K562 (cell line): ENCODE results near the gene ETV2. TPM values are rescaled to one million over a fixed set of nuclear protein-coding genes. Genes with fewer than 3 reads are reported as not detected.
A peak's percentile ranks its signal among the peaks of the same experiment; 100 is the strongest.

Source experiments
- HOXB6 ChIP-seq: fragments of 250-450 bp; sonication (Bioruptor Pico); IDR thresholded peaks from 2 replicates; pipeline ENCODE4 v1.5.1; 2022; ENCODE audit warnings: mild to moderate bottlenecking, borderline replicate concordance
- JUN ChIP-seq, 2 experiments: sonication (generic) in 1 of 2; formaldehyde crosslinking in 1 of 2; IDR thresholded peaks; 2 replicates each; pipeline versions ENCODE4 v1.6.1 to v1.8.0; 2012 to 2022; ENCODE audit warnings: borderline replicate concordance in 2 of 2, mild to moderate bottlenecking in 2 of 2, improper control_type of control experiment in 1 of 2, low read depth in 1 of 2, low read length in 1 of 2, missing genetic modification reagents in 1 of 2
- NRF1 ChIP-seq, 2 experiments: fragments of 450-650 bp; IDR thresholded peaks in 1 of 2; conservative IDR thresholded peaks in 1 of 2; 2 replicates each; pipeline ENCODE4 v1.6.1; 2014; ENCODE audit warnings: mild to moderate bottlenecking in 2 of 2
- SAFB2 ChIP-seq: fragments of 200-400 bp; formaldehyde crosslinking; IDR thresholded peaks from 2 replicates; pipeline ENCODE4 v1.6.1; 2018; ENCODE audit warnings: borderline replicate concordance, low read length, low read depth, moderate library complexity; ENCODE audit not compliant: severe bottlenecking
- SNIP1 ChIP-seq: fragments of 450-650 bp; IDR thresholded peaks from 2 replicates; pipeline ENCODE4 v1.7.1; 2017; ENCODE audit warnings: low read depth, mild to moderate bottlenecking
- U2AF2 ChIP-seq: fragments of 200-400 bp; formaldehyde crosslinking; optimal IDR thresholded peaks from 2 replicates; pipeline ENCODE3; 2017; ENCODE audit warnings: low read depth, mild to moderate bottlenecking, low read length
- ZNF655 ChIP-seq: fragments of 250-450 bp; sonication (Bioruptor Pico); IDR thresholded peaks from 2 replicates; pipeline ENCODE4 v1.5.0; 2021
- polyA plus RNA-seq, 8 experiments: library from polyadenylated mRNA; depleted of rRNA in 4 of 8; stranded (reverse) in 5 of 8; unstranded in 3 of 8; fragments of >200 nt; fragmentation: Nextera tagmentation in 2 of 8; fragmentation: Illumina TruSeq in 1 of 8; extraction: Ambion mirVana in 2 of 8; extraction: Trizol in 1 of 8; gene quantifications; 2 replicates each; pipeline versions ENCODE4 v1.2.1 to v1.2.3, GENCODE V29; 2011 to 2014; ENCODE audit warnings: inconsistent platforms in 1 of 8, missing spikeins in 1 of 8
- total RNA-seq, 7 experiments: library from RNA; depleted of rRNA in 6 of 7; stranded (reverse); fragments of >200 nt in 6 of 7; fragmentation: Illumina TruSeq in 2 of 7; extraction: Trizol in 2 of 7; gene quantifications; 2 replicates each; pipeline versions ENCODE4 v1.2.1 to v1.2.3, GENCODE V29; 2011 to 2021; ENCODE audit warnings: low replicate concordance in 1 of 7
- TF ChIP-seq, protein P1 (sequence below): fragments of 200-600 bp; sonication (generic); IDR thresholded peaks from one replicate; pipeline ENCODE4 v1.6.1; 2012; ENCODE audit warnings: mild to moderate bottlenecking, low read depth, low read length, inconsistent platforms
- TF ChIP-seq, protein P2 (sequence below): sonication (generic); IDR thresholded peaks from 2 replicates; pipeline ENCODE4 v1.6.1; 2016

The ETV2 gene
- total and polyA plus RNA-seq, 9 of the 15 experiments (the other 6 are each of a cell fraction or from before 2014, with no cell fraction given) = 0.11 to 3.7 (median 0.55) TPM

DNA sequence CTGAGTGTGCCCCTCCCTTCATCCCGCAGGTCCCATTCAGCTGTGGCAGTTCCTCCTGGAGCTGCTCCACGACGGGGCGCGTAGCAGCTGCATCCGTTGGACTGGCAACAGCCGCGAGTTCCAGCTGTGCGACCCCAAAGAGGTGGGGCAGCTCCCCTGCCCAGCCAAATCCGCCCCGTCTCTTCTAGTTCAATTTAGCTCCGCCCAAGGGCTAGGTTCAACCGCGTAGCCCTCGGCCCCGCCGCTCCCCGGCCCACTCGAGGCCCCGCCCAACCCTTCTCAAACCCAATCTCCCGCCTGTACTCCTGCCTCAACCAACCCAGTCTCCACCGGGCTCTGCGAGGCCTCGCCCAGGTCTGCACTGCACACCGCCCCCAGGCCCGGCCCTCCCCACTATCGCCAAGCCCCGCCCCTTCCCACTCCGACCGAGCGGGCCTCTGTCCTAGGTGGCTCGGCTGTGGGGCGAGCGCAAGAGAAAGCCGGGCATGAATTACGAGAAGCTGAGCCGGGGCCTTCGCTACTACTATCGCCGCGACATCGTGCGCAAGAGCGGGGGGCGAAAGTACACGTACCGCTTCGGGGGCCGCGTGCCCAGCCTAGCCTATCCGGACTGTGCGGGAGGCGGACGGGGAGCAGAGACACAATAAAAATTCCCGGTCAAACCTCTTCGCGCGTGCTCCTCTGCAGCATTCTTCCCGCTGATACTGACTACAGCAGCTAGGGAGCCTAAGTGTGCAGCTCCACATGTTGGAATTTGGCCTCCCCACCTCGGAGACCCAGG lies 2.9 kb downstream of the ETV2 start (continued):
- TF ChIP-seq, protein P1, sequence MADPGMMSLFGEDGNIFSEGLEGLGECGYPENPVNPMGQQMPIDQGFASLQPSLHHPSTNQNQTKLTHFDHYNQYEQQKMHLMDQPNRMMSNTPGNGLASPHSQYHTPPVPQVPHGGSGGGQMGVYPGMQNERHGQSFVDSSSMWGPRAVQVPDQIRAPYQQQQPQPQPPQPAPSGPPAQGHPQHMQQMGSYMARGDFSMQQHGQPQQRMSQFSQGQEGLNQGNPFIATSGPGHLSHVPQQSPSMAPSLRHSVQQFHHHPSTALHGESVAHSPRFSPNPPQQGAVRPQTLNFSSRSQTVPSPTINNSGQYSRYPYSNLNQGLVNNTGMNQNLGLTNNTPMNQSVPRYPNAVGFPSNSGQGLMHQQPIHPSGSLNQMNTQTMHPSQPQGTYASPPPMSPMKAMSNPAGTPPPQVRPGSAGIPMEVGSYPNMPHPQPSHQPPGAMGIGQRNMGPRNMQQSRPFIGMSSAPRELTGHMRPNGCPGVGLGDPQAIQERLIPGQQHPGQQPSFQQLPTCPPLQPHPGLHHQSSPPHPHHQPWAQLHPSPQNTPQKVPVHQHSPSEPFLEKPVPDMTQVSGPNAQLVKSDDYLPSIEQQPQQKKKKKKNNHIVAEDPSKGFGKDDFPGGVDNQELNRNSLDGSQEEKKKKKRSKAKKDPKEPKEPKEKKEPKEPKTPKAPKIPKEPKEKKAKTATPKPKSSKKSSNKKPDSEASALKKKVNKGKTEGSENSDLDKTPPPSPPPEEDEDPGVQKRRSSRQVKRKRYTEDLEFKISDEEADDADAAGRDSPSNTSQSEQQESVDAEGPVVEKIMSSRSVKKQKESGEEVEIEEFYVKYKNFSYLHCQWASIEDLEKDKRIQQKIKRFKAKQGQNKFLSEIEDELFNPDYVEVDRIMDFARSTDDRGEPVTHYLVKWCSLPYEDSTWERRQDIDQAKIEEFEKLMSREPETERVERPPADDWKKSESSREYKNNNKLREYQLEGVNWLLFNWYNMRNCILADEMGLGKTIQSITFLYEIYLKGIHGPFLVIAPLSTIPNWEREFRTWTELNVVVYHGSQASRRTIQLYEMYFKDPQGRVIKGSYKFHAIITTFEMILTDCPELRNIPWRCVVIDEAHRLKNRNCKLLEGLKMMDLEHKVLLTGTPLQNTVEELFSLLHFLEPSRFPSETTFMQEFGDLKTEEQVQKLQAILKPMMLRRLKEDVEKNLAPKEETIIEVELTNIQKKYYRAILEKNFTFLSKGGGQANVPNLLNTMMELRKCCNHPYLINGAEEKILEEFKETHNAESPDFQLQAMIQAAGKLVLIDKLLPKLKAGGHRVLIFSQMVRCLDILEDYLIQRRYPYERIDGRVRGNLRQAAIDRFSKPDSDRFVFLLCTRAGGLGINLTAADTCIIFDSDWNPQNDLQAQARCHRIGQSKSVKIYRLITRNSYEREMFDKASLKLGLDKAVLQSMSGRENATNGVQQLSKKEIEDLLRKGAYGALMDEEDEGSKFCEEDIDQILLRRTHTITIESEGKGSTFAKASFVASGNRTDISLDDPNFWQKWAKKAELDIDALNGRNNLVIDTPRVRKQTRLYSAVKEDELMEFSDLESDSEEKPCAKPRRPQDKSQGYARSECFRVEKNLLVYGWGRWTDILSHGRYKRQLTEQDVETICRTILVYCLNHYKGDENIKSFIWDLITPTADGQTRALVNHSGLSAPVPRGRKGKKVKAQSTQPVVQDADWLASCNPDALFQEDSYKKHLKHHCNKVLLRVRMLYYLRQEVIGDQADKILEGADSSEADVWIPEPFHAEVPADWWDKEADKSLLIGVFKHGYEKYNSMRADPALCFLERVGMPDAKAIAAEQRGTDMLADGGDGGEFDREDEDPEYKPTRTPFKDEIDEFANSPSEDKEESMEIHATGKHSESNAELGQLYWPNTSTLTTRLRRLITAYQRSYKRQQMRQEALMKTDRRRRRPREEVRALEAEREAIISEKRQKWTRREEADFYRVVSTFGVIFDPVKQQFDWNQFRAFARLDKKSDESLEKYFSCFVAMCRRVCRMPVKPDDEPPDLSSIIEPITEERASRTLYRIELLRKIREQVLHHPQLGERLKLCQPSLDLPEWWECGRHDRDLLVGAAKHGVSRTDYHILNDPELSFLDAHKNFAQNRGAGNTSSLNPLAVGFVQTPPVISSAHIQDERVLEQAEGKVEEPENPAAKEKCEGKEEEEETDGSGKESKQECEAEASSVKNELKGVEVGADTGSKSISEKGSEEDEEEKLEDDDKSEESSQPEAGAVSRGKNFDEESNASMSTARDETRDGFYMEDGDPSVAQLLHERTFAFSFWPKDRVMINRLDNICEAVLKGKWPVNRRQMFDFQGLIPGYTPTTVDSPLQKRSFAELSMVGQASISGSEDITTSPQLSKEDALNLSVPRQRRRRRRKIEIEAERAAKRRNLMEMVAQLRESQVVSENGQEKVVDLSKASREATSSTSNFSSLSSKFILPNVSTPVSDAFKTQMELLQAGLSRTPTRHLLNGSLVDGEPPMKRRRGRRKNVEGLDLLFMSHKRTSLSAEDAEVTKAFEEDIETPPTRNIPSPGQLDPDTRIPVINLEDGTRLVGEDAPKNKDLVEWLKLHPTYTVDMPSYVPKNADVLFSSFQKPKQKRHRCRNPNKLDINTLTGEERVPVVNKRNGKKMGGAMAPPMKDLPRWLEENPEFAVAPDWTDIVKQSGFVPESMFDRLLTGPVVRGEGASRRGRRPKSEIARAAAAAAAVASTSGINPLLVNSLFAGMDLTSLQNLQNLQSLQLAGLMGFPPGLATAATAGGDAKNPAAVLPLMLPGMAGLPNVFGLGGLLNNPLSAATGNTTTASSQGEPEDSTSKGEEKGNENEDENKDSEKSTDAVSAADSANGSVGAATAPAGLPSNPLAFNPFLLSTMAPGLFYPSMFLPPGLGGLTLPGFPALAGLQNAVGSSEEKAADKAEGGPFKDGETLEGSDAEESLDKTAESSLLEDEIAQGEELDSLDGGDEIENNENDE = no peak
- TF ChIP-seq, protein P2, sequence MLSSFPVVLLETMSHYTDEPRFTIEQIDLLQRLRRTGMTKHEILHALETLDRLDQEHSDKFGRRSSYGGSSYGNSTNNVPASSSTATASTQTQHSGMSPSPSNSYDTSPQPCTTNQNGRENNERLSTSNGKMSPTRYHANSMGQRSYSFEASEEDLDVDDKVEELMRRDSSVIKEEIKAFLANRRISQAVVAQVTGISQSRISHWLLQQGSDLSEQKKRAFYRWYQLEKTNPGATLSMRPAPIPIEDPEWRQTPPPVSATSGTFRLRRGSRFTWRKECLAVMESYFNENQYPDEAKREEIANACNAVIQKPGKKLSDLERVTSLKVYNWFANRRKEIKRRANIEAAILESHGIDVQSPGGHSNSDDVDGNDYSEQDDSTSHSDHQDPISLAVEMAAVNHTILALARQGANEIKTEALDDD = 0 out of 2 replicates have a peak, but pooled peaks have one; percentile 52
- TF ChIP-seq JUN (IDR thresholded peaks at IDR 0.05; ENCODE audit: borderline replicate concordance, low read depth, low read length) = no peak
- TF ChIP-seq JUN (CRISPR knock-in tag; IDR thresholded peaks at IDR 0.05; ENCODE audit: borderline replicate concordance) = no peak
- TF ChIP-seq SNIP1 = no peak
- TF ChIP-seq ZNF655 = no peak
- TF ChIP-seq NRF1 (conservative IDR thresholded peaks at IDR 0.05 in 1 of 2, IDR thresholded peaks at IDR 0.05 in 1 of 2) = peak; percentile 56 to 62
- no peak for TF ChIP-seq SAFB2
- no peak for TF ChIP-seq U2AF2
- no peak for TF ChIP-seq HOXB6
